ENCODE results near the gene MED31. TPM values are rescaled to one million over a fixed set of nuclear protein-coding genes. Genes with fewer than 3 reads are reported as not detected.

MED31 gene
- 17.6 and 25.3 TPM in 2 replicates for total RNA-seq (ENCODE audit: low replicate concordance)
- long read RNA-seq, partial matches to known transcripts = 1 of 9 reads
- long read RNA-seq, other reads (novel, unspliced or antisense) = 4 of 9 reads

GRCh38 chr17:6651354-6651918 lies at the start of gene MED31, which contains the start of gene C17orf100:
Gene MED31, minus strand, starts transcription at chr17:6651605. Its CDS starts 77 bp downstream, at chr17:6651528.
Gene C17orf100, plus strand, starts transcription at chr17:6651762. Its CDS starts 152 bp downstream, at chr17:6651914.
- Mint-ChIP-seq H3K9me3 (no peaks in the 10 kb centered on the region), H3K4me3 (peak within 1 kb of the TSS; percentile 100), H3K27ac (peak within 1 kb of the TSS; percentile 97), H3K27me3 (peaks cover 36% of the 10 kb centered on the region), H3K36me3 (peaks cover 3% of the 10 kb centered on the region), H3K4me1 (ENCODE audit: unreplicated experiment) (peaks cover 26% of the 10 kb centered on the region)
- TF ChIP-seq CTCF (conservative IDR thresholded peaks at IDR 0.05) = no peak
- DNase-seq (ENCODE audit: extremely low spot score, unreplicated experiment) = peak; percentile 96

- TF ChIP-seq CTCF (conservative IDR thresholded peaks at IDR 0.05) = no peak
- Mint-ChIP-seq H3K27ac (no peak overlapping the region), H3K9me3 (no peaks in the 10 kb centered on the region), H3K27me3 (peaks cover 13% of the 10 kb centered on the region), H3K4me1 (ENCODE audit: unreplicated experiment) (peaks cover 9% of the 10 kb centered on the region), H3K4me3 (no peak overlapping the region), H3K36me3 (no peaks in the 10 kb centered on the region)
- DNase-seq (ENCODE audit: extremely low spot score, unreplicated experiment) = no peak
Observed at GRCh38 chr17:6700948-6701307, 49.5 kb upstream of the MED31 start.

- H3K27ac Mint-ChIP-seq = peak overlapping the region; percentile 46
- no peak for TF ChIP-seq CTCF (conservative IDR thresholded peaks at IDR 0.05)
- no peaks in the 10 kb centered on the region for H3K36me3 Mint-ChIP-seq
- H3K27me3 Mint-ChIP-seq = peaks cover 12% of the 10 kb centered on the region
- no peak overlapping the region for H3K4me3 Mint-ChIP-seq
- H3K4me1 Mint-ChIP-seq (ENCODE audit: unreplicated experiment) = peaks cover 9% of the 10 kb centered on the region
- H3K9me3 Mint-ChIP-seq = no peaks in the 10 kb centered on the region
- no peak for DNase-seq (ENCODE audit: extremely low spot score, unreplicated experiment)
Observed at GRCh38 chr17:6699997-6700947, 48.9 kb upstream of the MED31 start.

DNA sequence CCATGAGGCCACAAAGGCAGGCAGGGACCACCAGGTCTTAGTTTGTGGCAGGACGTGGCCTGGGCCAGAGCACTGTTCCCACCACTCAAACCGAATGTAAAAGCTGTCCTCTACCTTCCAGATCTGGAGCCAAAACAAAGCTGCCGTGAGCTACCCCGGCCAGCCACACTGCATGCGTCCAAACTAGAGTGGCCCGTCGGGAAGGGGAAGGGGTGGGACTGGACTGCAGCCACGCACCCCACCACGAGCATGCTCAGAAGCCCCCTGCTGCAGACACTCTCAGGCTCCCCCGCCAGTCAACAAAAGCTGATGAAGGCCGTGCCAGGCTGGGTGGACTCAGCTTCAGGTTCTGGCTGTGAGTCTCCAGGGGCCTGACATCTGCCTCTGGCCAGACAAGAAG lies 46.6 kb upstream of the MED31 start:
- H3K4me3 Mint-ChIP-seq = no peak overlapping the region
- H3K27me3 Mint-ChIP-seq = peaks cover 15% of the 10 kb centered on the region
- H3K27ac Mint-ChIP-seq = no peak overlapping the region
- H3K9me3 Mint-ChIP-seq = no peaks in the 10 kb centered on the region
- no peaks in the 10 kb centered on the region for H3K36me3 Mint-ChIP-seq
- no peak for DNase-seq (ENCODE audit: extremely low spot score, unreplicated experiment)
- H3K4me1 Mint-ChIP-seq (ENCODE audit: unreplicated experiment) = peaks cover 9% of the 10 kb centered on the region
- TF ChIP-seq CTCF (conservative IDR thresholded peaks at IDR 0.05) = no peak

GRCh38 chr17:6696906-6697305 lies 45.5 kb upstream of the MED31 start:
- TF ChIP-seq CTCF (conservative IDR thresholded peaks at IDR 0.05) = no peak
- Mint-ChIP-seq H3K27me3 (peaks cover 25% of the 10 kb centered on the region), H3K27ac (no peak overlapping the region), H3K9me3 (no peaks in the 10 kb centered on the region), H3K4me3 (no peak overlapping the region), H3K36me3 (no peaks in the 10 kb centered on the region), H3K4me1 (ENCODE audit: unreplicated experiment) (peaks cover 9% of the 10 kb centered on the region)
- DNase-seq (ENCODE audit: extremely low spot score, unreplicated experiment) = no peak
